Activated CD4-positive, alpha-beta T cell treated with anti-CD3 and anti-CD28 coated beads, Interleukin-2, Interleukin-4, amounts not matched to agents 100 ng/mL and 50 ng/mL, durations not matched to agents 16 hours and 8 hours (primary cell): ENCODE results near the gene SERPINB1.
"Not testable (repeated sequence)": the region's sequence is repeated elsewhere in the genome, so short reads cannot be mapped to it uniquely, and the experiment has no call there.

Source experiments
- DNase-seq: peaks from one replicate; pipeline ENCODE4 v3.0.0-alpha.2; 2020; ENCODE audit warnings: low spot score

Gene SERPINB1

GRCh38 chr6:2866171-2866846 lies 24.6 kb upstream of the SERPINB1 start:
- no peak for DNase-seq

GRCh38 chr6:2865694-2866151 lies 24.1 kb upstream of the SERPINB1 start:
- DNase-seq, result no peak

GRCh38 chr6:2865270-2865669 lies 23.6 kb upstream of the SERPINB1 start:
- DNase-seq, result no peak

GRCh38 chr6:2863901-2864300 lies 22.2 kb upstream of the SERPINB1 start:
- no peak for DNase-seq

- DNase-seq, result no peak
These were observed 21.1 kb upstream of the SERPINB1 start for GRCh38 chr6:2862712-2863181.

GRCh38 chr6:2861822-2862164 lies 20.1 kb upstream of the SERPINB1 start:
- DNase-seq, result no peak

- DNase-seq, result no peak
These were observed 19.6 kb upstream of the SERPINB1 start for GRCh38 chr6:2861060-2861821.

- DNase-seq, result not testable (repeated sequence)
These were observed 19.0 kb upstream of the SERPINB1 start for GRCh38 chr6:2860706-2861059.

- not testable (repeated sequence) for DNase-seq
These were observed 18.4 kb upstream of the SERPINB1 start for GRCh38 chr6:2859798-2860705.

- no peak for DNase-seq
These were observed 17.6 kb upstream of the SERPINB1 start for GRCh38 chr6:2859185-2859700.

- DNase-seq, result peak; percentile 87
These were observed 16.1 kb upstream of the SERPINB1 start for GRCh38 chr6:2857580-2858337.

- no peak for DNase-seq
These were observed 15.5 kb upstream of the SERPINB1 start for GRCh38 chr6:2857185-2857579.

- no peak for DNase-seq
These were observed 13.4 kb upstream of the SERPINB1 start for GRCh38 chr6:2855061-2855519.

GRCh38 chr6:2854396-2854982 lies 12.8 kb upstream of the SERPINB1 start:
- DNase-seq, result no peak

- DNase-seq, result peak; percentile 82
These were observed 12.2 kb upstream of the SERPINB1 start for GRCh38 chr6:2853769-2854395.

GRCh38 chr6:2853378-2853768 lies 11.7 kb upstream of the SERPINB1 start:
- DNase-seq, result not testable (repeated sequence)

GRCh38 chr6:2852921-2853322 lies 11.3 kb upstream of the SERPINB1 start:
- DNase-seq, result no peak

GRCh38 chr6:2852514-2852855 lies 10.8 kb upstream of the SERPINB1 start:
- no peak for DNase-seq

- DNase-seq, result no peak
These were observed 10.3 kb upstream of the SERPINB1 start for GRCh38 chr6:2851727-2852513.
